ENCODE results near the gene CXCR5. TPM values are rescaled to one million over a fixed set of nuclear protein-coding genes. Genes with fewer than 3 reads are reported as not detected.

CXCR5 gene
- total RNA-seq, 1 experiment from 2014 or later: not detected

GRCh38 chr11:118914987-118915386 lies 31.3 kb downstream of the CXCR5 start:
- Histone ChIP-seq H3K36me3 (ENCODE audit: low read depth, low read length) (no peaks in the 10 kb centered on the region), H3K9me3 (ENCODE audit: low read length) (no peaks in the 10 kb centered on the region), H4K20me1 (ENCODE audit: low read length) (no peaks in the 10 kb centered on the region), H3K27me3 (ENCODE audit: low read length) (no peaks in the 10 kb centered on the region), H3K4me2 (ENCODE audit: low read length) (peak overlapping the region; percentile 63), H3K79me2 (ENCODE audit: low read length) (peaks cover 81% of the 10 kb centered on the region), H3K27ac (ENCODE audit: low read length) (peak overlapping the region; percentile 97), H3F3A (ENCODE audit: low read length, unreplicated experiment) (peaks cover 17% of the 10 kb centered on the region), H3K9me2 (replicated peaks; ENCODE audit: low read length) (no peaks in the 10 kb centered on the region), H3K4me3 (ENCODE audit: low read length) (no peak overlapping the region), H3K9ac (ENCODE audit: low read length) (peak overlapping the region; percentile 79), H2AFZ (ENCODE audit: low read length) (no peak overlapping the region), H3K4me1 (ENCODE audit: insufficient read depth, low read length) (peaks cover 94% of the 10 kb centered on the region)
- intact Hi-C loops (cut with micrococcal nuclease): no loop called here
- CTCF ChIA-PET: no interaction called here
- DNase-seq (no peak), ATAC-seq (no peak)
- POLR2A ChIA-PET (ENCODE audit: unreplicated experiment): no interaction called here
- TF ChIP-seq EZH2 (IDR thresholded peaks at IDR 0.05; ENCODE audit: low read length, unreplicated experiment) (no peak), CTCF (conservative IDR thresholded peaks at IDR 0.05; ENCODE audit: low read depth, low read length) (no peak), EZH2phosphoT487 (IDR thresholded peaks at IDR 0.05; ENCODE audit: borderline replicate concordance, low read length) (no peak)
- BruUV-seq (replicated peaks): no TSS peak

GRCh38 chr11:118915396-118915795 lies 31.7 kb downstream of the CXCR5 start:
- H3K9me3 ChIP-seq (ENCODE audit: low read length): no peaks in the 10 kb centered on the region
- H3K27me3 ChIP-seq (ENCODE audit: low read length): no peaks in the 10 kb centered on the region
- H3K4me2 ChIP-seq (ENCODE audit: low read length): 0 out of 2 replicates have a peak overlapping the region, but pooled peaks have one; percentile 85
- DNase-seq: no peak
- ChIA-PET CTCF (no interaction called here), POLR2A (ENCODE audit: unreplicated experiment) (no interaction called here)
- BruUV-seq (replicated peaks): no TSS peak
- no peaks in the 10 kb centered on the region for H4K20me1 ChIP-seq (ENCODE audit: low read length)
- no peak for TF ChIP-seq CTCF (conservative IDR thresholded peaks at IDR 0.05; ENCODE audit: low read depth, low read length)
- TF ChIP-seq EZH2 (IDR thresholded peaks at IDR 0.05; ENCODE audit: low read length, unreplicated experiment): no peak
- TF ChIP-seq EZH2phosphoT487 (IDR thresholded peaks at IDR 0.05; ENCODE audit: borderline replicate concordance, low read length): no peak
- peaks cover 20% of the 10 kb centered on the region for H3F3A ChIP-seq (ENCODE audit: low read length, unreplicated experiment)
- H3K9me2 ChIP-seq (replicated peaks; ENCODE audit: low read length): no peaks in the 10 kb centered on the region
- H2AFZ ChIP-seq (ENCODE audit: low read length): no peak overlapping the region
- peaks cover 81% of the 10 kb centered on the region for H3K79me2 ChIP-seq (ENCODE audit: low read length)
- intact Hi-C loops (cut with micrococcal nuclease): no loop called here
- ATAC-seq: no peak
- peak overlapping the region; percentile 97 for H3K27ac ChIP-seq (ENCODE audit: low read length)
- peaks cover 95% of the 10 kb centered on the region for H3K4me1 ChIP-seq (ENCODE audit: insufficient read depth, low read length)
- no peaks in the 10 kb centered on the region for H3K36me3 ChIP-seq (ENCODE audit: low read depth, low read length)
- peak overlapping the region; percentile 79; the same call in 1 of the 2 replicates for H3K9ac ChIP-seq (ENCODE audit: low read length)
- H3K4me3 ChIP-seq (ENCODE audit: low read length): no peak overlapping the region

- Histone ChIP-seq H3K9me2 (replicated peaks; ENCODE audit: low read length) (no peaks in the 10 kb centered on the region), H3K4me2 (ENCODE audit: low read length) (peak overlapping the region; percentile 85), H3K9me3 (ENCODE audit: low read length) (no peaks in the 10 kb centered on the region), H4K20me1 (ENCODE audit: low read length) (no peaks in the 10 kb centered on the region), H3K4me3 (ENCODE audit: low read length) (peak overlapping the region; percentile 45), H3K9ac (ENCODE audit: low read length) (peak overlapping the region; percentile 84), H3K4me1 (ENCODE audit: insufficient read depth, low read length) (peaks cover 97% of the 10 kb centered on the region), H3F3A (ENCODE audit: low read length, unreplicated experiment) (peaks cover 28% of the 10 kb centered on the region), H3K27me3 (ENCODE audit: low read length) (no peaks in the 10 kb centered on the region), H3K36me3 (ENCODE audit: low read depth, low read length) (no peaks in the 10 kb centered on the region), H3K27ac (ENCODE audit: low read length) (peak overlapping the region; percentile 97), H3K79me2 (ENCODE audit: low read length) (peaks cover 84% of the 10 kb centered on the region), H2AFZ (ENCODE audit: low read length) (no peak overlapping the region)
- TF ChIP-seq EZH2phosphoT487 (IDR thresholded peaks at IDR 0.05; ENCODE audit: borderline replicate concordance, low read length): no peak
- TF ChIP-seq EZH2 (IDR thresholded peaks at IDR 0.05; ENCODE audit: low read length, unreplicated experiment): no peak
- no peak for TF ChIP-seq CTCF (conservative IDR thresholded peaks at IDR 0.05; ENCODE audit: low read depth, low read length)
- ChIA-PET POLR2A (ENCODE audit: unreplicated experiment) (interaction anchor here (0.7 kb wide), 1 partner anchor 13 kb away, joined by 5 read pairs; no protein-coding TSS in a partner anchor), CTCF (no interaction called here)
- ATAC-seq: no peak
- no peak for DNase-seq
- intact Hi-C loops (cut with micrococcal nuclease): no loop called here
- BruUV-seq (replicated peaks): no TSS peak
Observed at GRCh38 chr11:118915941-118916841, 32.5 kb downstream of the CXCR5 start.
